ENCODE measurements around the gene NSRP1. TPM values are rescaled to one million over a fixed set of nuclear protein-coding genes. Genes with fewer than 3 reads are reported as not detected.
A peak's percentile ranks its signal among the peaks of the same experiment; 100 is the strongest.

NSRP1 gene
- total and polyA plus RNA-seq, 2 of the 13 experiments (the other 11 are each of a cell fraction or from before 2014, with no cell fraction given), result 7.0 to 14.3 TPM

DNA sequence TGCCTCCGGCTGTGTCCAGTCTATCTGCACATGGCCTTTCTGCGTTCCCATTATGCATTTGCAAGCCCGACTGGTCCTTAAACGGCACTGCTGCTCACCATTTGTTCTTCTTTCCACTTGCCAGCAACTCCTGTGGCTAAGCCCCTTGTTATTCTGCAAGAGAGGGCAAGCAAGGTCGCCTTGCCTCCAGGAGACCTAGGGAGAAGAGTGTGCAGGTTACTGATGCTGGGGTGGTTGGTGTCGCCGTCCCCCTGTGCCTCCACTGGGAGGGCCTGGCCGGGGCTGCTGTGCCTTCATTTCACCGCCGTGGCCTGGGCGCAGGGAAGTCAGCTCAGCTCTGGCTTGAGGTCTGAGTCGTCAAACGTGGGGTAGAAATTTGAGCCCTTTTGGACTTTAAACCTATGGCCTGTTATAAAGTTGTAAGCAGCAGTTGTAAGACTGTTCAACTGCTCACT is 106.1 kb downstream of the NSRP1 start (continued):
- TF ChIP-seq, protein P1, sequence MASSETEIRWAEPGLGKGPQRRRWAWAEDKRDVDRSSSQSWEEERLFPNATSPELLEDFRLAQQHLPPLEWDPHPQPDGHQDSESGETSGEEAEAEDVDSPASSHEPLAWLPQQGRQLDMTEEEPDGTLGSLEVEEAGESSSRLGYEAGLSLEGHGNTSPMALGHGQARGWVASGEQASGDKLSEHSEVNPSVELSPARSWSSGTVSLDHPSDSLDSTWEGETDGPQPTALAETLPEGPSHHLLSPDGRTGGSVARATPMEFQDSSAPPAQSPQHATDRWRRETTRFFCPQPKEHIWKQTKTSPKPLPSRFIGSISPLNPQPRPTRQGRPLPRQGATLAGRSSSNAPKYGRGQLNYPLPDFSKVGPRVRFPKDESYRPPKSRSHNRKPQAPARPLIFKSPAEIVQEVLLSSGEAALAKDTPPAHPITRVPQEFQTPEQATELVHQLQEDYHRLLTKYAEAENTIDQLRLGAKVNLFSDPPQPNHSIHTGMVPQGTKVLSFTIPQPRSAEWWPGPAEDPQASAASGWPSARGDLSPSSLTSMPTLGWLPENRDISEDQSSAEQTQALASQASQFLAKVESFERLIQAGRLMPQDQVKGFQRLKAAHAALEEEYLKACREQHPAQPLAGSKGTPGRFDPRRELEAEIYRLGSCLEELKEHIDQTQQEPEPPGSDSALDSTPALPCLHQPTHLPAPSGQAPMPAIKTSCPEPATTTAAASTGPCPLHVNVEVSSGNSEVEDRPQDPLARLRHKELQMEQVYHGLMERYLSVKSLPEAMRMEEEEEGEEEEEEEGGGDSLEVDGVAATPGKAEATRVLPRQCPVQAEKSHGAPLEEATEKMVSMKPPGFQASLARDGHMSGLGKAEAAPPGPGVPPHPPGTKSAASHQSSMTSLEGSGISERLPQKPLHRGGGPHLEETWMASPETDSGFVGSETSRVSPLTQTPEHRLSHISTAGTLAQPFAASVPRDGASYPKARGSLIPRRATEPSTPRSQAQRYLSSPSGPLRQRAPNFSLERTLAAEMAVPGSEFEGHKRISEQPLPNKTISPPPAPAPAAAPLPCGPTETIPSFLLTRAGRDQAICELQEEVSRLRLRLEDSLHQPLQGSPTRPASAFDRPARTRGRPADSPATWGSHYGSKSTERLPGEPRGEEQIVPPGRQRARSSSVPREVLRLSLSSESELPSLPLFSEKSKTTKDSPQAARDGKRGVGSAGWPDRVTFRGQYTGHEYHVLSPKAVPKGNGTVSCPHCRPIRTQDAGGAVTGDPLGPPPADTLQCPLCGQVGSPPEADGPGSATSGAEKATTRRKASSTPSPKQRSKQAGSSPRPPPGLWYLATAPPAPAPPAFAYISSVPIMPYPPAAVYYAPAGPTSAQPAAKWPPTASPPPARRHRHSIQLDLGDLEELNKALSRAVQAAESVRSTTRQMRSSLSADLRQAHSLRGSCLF (CRISPR knock-in tag; IDR thresholded peaks at IDR 0.05; ENCODE audit: borderline replicate concordance), result no peak
- TF ChIP-seq FOSL2 (CRISPR knock-in tag; IDR thresholded peaks at IDR 0.05) (no peak), TBL1XR1 (IDR thresholded peaks at IDR 0.05; ENCODE audit: borderline replicate concordance, low read length, partially characterized antibody) (no peak), ZNF17 (CRISPR knock-in tag; IDR thresholded peaks at IDR 0.05) (no peak), NKX3-1 (CRISPR knock-in tag; IDR thresholded peaks at IDR 0.05) (no peak), ZNF761 (CRISPR knock-in tag; conservative IDR thresholded peaks at IDR 0.05) (peak; percentile 24; the same call in 1 of the 2 replicates), ZNF251 (CRISPR knock-in tag; IDR thresholded peaks at IDR 0.05) (no peak), ZNF670 (CRISPR knock-in tag; IDR thresholded peaks at IDR 0.05; ENCODE audit: borderline replicate concordance) (no peak), NPAS2 (CRISPR knock-in tag; IDR thresholded peaks at IDR 0.05; ENCODE audit: borderline replicate concordance) (no peak), HCFC1 (IDR thresholded peaks at IDR 0.05; ENCODE audit: low read depth, low read length) (no peak)
- TF ChIP-seq, protein P2, sequence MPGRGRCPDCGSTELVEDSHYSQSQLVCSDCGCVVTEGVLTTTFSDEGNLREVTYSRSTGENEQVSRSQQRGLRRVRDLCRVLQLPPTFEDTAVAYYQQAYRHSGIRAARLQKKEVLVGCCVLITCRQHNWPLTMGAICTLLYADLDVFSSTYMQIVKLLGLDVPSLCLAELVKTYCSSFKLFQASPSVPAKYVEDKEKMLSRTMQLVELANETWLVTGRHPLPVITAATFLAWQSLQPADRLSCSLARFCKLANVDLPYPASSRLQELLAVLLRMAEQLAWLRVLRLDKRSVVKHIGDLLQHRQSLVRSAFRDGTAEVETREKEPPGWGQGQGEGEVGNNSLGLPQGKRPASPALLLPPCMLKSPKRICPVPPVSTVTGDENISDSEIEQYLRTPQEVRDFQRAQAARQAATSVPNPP (CRISPR knock-in tag; IDR thresholded peaks at IDR 0.05), result no peak
- TF ChIP-seq, protein P3, sequence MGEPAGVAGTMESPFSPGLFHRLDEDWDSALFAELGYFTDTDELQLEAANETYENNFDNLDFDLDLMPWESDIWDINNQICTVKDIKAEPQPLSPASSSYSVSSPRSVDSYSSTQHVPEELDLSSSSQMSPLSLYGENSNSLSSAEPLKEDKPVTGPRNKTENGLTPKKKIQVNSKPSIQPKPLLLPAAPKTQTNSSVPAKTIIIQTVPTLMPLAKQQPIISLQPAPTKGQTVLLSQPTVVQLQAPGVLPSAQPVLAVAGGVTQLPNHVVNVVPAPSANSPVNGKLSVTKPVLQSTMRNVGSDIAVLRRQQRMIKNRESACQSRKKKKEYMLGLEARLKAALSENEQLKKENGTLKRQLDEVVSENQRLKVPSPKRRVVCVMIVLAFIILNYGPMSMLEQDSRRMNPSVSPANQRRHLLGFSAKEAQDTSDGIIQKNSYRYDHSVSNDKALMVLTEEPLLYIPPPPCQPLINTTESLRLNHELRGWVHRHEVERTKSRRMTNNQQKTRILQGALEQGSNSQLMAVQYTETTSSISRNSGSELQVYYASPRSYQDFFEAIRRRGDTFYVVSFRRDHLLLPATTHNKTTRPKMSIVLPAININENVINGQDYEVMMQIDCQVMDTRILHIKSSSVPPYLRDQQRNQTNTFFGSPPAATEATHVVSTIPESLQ (CRISPR knock-in tag; conservative IDR thresholded peaks at IDR 0.05), result no peak
- TF ChIP-seq, protein P4, sequence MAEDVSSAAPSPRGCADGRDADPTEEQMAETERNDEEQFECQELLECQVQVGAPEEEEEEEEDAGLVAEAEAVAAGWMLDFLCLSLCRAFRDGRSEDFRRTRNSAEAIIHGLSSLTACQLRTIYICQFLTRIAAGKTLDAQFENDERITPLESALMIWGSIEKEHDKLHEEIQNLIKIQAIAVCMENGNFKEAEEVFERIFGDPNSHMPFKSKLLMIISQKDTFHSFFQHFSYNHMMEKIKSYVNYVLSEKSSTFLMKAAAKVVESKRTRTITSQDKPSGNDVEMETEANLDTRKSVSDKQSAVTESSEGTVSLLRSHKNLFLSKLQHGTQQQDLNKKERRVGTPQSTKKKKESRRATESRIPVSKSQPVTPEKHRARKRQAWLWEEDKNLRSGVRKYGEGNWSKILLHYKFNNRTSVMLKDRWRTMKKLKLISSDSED (CRISPR knock-in tag; IDR thresholded peaks at IDR 0.05), result no peak
- TF ChIP-seq, protein P5, sequence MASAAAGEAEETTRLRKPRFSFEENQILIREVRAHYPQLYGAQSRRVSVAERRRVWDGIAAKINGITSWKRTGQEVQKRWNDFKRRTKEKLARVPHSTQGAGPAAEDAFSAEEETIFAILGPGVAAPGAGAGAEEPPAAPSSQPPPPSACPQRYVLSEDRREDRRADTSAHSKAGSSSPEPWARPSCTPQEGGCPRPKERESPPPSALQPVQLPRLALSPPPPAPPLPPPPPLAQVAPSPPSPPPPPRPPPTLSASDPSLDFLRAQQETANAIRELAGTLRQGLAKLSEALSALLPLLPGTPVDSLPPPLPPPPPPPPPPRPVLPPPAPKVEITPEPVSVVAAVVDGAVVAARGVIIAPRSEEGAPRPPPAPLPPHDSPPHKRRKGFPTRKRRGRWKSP (CRISPR knock-in tag; IDR thresholded peaks at IDR 0.05), result peak; percentile 60
- TF ChIP-seq, protein P6, sequence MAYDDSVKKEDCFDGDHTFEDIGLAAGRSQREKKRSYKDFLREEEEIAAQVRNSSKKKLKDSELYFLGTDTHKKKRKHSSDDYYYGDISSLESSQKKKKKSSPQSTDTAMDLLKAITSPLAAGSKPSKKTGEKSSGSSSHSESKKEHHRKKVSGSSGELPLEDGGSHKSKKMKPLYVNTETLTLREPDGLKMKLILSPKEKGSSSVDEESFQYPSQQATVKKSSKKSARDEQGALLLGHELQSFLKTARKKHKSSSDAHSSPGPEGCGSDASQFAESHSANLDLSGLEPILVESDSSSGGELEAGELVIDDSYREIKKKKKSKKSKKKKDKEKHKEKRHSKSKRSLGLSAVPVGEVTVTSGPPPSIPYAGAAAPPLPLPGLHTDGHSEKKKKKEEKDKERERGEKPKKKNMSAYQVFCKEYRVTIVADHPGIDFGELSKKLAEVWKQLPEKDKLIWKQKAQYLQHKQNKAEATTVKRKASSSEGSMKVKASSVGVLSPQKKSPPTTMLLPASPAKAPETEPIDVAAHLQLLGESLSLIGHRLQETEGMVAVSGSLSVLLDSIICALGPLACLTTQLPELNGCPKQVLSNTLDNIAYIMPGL (CRISPR knock-in tag; IDR thresholded peaks at IDR 0.05; ENCODE audit: borderline replicate concordance in 1 of 2, low read depth in 1 of 2), result 0 out of 4 replicates have a peak, but pooled peaks of 1 of the 2 experiments have one; percentile 11
- TF ChIP-seq, protein P7, sequence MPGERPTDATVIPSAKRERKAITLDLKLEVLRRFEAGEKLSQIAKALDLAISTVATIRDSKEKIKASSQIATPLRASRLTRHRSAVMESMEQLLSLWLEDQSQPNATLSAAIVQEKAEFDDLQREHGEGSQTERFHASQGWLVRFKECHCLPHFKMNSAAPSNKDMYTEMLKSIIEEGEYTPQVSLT (CRISPR knock-in tag; IDR thresholded peaks at IDR 0.05; ENCODE audit: borderline replicate concordance, low read depth), result no peak

Measured in HepG2 (cell line).